ENCODE measurements around the gene MPRIP.

MPRIP gene

GRCh38 chr17:17052462-17053221, 10.4 kb downstream of the MPRIP start:
- no peak for FAIRE-seq

DNA sequence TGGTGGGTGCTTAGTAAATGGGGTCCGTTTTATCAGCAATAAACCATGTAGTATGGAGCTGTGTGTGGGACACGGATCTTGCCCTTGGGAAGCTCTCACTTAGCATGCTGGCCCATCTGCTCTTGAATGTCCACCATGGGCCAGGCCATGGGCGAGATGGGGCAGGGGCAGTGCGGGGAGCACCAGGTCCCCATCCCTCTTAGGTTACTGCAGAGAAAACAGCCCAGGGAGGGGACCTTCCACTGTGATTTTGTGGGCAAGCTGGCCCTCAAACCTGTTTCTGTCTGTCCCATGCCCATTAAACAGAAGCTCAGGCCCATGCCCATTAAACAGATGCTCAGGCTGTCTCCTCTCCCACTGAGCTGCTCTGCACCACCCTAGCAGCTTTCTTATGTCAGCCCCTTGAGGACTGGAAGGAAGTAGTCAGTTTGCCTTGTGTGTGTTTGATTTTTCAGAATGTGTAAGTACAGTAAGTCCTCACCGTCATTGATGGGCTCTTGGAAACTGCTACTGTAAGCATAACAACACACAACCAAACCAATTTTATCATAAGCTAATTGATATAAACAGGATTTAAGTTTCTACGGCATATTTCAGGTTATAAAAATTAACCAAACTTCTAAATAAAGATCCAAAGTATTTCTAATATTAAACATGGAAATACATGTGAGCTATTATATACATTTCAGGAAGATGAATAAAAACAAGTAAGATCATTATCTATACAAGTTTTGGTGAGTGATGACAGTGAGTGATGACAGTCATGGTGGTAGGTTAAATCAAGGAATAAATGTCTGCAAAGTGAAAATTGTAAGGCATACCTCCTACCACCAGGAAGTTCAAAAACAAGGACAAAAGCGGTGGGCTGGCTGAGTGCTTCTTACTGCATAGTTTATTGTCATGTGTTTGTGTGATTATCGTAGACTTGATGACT, 11.5 kb downstream of the MPRIP start:
- peak; percentile 11 for FAIRE-seq

DNA sequence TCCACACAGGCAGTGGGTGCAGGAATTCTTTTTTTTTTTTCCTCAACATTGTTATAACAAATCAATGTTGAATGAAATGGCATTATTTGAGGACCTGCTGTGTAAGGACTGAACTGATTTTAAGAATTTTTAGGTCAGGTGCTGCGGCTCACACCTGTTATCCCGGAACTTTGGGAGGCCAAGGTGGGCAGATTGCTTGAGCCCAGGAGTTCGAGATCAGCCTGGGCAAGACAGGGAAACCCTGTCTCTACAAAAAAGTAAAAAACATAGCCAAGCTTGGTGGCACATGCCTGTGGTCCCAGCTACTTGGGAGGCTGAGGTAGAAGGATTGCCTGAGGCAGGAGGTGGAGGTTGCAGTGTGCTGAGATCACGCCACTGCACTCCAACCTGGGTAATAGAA, 12.4 kb downstream of the MPRIP start:
- no peak for FAIRE-seq

- no peak for FAIRE-seq
Measured at GRCh38 chr17:17055286-17056155, 13.3 kb downstream of the MPRIP start.

- FAIRE-seq, result no peak
Measured at GRCh38 chr17:17056156-17056539, 13.9 kb downstream of the MPRIP start.

- no peak for FAIRE-seq
Measured at GRCh38 chr17:17057057-17057551, 14.8 kb downstream of the MPRIP start.

DNA sequence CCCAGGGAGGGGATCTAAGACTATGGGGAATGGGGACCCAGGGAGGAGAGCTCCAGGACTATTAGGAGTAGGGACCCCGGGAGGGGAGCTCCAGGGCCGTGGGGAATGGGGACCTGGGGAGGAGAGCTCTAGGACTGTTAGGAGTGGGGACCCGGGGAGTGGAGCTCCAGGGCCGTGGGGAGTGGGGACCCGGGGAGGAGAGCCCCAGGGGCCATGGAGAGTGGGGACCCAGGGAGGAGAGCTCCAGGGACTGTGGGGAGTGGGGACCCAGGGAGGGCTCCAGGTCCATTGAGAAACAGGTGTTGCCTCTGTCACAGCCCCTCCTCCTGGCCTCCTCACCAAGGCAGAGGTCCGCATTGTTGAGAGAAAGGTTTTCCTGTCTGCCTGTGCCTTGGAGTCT, 16.0 kb downstream of the MPRIP start:
- FAIRE-seq, result no peak

DNA sequence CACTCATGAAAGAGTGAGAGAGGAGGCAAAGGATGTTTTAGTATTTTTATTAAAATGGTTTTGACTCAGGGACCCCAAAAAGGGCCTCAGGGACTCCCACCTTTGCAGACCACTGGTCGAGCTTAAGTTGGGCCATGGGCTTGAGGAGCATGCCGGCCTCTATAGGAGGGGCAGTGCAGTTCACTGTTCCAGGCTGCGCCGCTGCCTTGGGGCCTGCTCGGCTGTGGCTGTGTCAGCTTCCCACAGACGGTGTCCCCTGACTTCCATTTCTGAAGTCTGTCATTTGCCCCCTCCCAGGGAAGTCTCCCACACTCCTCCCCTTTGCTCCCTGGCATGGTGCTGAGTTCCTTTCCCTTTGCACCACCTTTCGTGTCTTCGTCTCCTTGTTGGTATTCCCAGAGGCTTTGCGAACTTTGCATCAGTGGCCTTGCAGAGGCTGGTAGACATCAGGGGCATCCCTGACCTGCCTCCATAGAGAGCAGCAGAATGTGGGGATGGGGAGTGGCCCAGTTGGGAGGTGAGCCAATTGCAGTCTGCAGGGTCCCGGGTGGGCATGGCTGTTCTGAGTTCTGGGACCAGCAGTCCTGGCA, 17.1 kb downstream of the MPRIP start:
- FAIRE-seq, result no peak

GRCh38 chr17:17060001-17060922, 18.0 kb downstream of the MPRIP start:
- FAIRE-seq, result no peak

DNA sequence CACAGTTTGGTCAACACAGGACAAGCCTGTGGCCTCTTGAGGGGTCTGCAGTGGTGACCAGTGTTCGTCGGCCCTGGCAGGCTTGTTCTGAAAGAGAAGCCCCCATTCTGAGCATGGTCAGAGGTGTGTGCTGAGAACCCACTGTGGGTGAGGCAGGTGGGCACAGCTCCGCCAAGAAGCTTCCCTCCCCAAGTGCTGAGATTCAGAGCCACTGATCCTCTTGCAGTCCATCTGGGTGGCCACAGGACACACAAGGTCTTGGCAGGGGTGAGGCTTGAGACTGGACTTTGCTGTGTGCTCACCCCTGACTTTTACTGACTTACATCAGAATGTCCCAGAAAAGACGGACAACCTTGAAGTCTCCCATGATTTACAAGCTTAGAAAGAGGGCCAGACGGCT, 18.7 kb downstream of the MPRIP start:
- no peak for FAIRE-seq

DNA sequence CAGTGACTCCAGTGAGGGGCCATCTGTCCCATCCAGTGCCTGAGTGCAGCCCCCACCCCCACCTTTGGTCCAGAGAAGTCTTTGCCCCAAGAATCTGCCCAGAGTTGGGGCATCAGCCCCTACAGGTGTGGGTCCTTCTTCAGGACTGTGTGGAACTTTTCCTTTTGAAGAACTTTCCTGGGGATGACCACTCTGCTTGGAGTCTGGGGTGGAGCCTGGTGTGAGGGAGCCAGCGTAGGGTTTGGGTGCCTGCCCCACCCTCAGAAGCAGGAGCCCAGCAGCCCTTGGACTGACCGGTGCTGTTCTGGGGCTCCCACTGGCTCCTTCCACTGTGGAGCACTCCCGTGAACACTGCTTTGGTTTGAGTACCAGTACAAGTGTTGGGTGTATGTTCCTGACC, 19.3 kb downstream of the MPRIP start:
- no peak for FAIRE-seq

DNA sequence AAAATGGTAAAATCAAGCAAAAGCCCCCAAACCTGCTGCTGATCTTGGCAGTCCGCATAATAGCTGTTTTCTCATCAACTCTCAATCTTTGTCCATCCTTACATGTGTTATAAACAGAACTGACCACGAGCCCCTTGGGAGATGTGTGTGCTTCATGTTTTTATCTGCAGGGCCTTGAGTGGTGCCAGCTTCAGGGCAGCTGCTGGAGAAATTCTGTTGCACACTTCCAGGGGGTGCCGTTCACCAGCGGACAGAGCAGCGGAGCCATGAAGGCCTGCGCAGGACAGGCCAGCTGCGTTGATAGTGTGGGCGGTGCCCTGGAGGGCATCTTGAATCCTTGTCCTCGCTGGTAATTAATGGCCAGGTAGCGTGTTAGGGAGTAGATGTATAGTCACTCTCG, 20.1 kb downstream of the MPRIP start:
- FAIRE-seq, result no peak

GRCh38 chr17:17062866-17063265, 20.6 kb downstream of the MPRIP start:
- FAIRE-seq, result no peak

GRCh38 chr17:17063546-17064122, 21.4 kb downstream of the MPRIP start:
- no peak for FAIRE-seq

DNA sequence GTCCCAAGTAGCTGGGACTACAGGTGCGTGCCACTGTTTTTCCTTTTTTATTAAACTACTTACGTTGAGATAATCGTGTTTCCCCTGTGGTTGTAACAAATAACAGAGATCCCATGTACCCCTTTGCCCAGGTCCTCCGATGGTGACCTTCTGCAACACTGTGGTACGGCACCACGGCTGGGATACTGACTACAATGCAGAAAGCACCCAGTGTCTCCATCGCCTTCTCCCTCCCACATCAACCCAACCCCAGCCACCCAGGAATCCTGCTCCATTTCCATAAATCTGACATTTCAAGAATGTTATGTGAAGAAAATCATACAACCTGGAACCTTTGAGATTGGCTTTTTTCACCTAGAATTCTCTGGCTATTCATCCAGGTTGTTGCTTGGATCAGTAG, 22.1 kb downstream of the MPRIP start:
- FAIRE-seq, result no peak

DNA sequence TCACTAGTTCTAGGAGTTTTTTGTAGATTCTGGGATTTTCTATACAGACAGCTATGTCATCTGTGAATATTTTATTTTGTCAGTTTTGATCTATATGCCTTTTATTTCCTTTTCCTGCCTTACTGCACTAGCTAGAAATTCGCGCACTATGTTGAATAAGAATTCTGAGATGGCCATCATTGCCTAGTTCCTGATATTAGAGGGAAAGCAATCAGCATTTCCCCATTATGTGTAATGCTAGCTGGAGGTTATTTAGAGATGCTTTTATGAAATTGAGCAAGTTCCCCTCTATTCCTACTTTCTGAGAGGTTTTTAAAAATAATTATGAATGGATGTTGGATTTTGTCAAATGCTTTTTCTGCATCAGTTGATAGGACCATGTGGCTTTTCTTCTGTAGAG, 23.8 kb downstream of the MPRIP start:
- FAIRE-seq, result no peak

GRCh38 chr17:17067257-17067656, 25.0 kb downstream of the MPRIP start:
- FAIRE-seq, result no peak

- FAIRE-seq, result no peak
Measured at GRCh38 chr17:17069849-17070248, 27.6 kb downstream of the MPRIP start.

GRCh38 chr17:17070931-17071330, 28.7 kb downstream of the MPRIP start:
- no peak for FAIRE-seq

DNA sequence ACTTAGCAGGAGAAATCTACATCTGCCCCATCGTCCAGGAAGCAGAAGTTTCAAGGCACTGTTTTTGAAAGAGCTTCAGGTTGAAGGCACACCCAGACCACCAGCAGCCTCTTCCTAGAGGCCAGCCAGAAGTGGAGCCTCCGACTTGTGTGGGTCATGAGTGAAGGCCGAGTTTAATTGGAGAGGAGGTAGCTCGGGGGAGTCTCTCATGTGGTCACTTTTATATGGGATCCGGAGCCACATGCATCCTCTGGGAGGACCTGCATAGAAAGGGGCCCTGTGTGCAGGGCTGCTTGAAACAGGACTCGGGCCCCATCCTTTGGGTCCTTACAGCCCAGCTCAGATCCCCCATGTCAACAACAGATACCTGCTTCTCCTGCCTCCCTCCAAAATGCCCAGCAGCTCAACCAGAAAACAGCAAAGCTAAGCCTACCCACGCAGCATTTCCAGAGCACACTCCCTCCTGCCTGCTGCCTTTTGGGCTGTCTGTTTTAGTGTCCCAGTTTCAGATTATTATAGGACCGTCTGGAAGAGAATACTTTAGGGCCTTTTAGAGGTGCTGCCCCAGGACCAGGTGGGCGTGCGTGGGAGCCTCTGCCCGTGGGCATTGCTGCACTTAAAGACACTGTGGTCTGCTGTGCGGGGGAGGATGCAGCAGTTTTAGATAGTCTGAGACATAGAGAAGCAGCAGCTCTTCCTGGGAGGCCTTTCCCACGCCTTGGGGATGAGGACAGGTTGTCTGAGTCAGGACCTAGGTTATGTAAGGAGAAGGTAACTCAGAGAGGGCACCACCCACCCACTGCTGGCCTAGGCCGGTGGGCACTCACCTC, 29.5 kb downstream of the MPRIP start:
- FAIRE-seq, result no peak
